Neural progenitor cell (in vitro differentiated cells): Measurements from ENCODE around the gene ZNF600. TPM values are rescaled to one million over a fixed set of nuclear protein-coding genes. Genes with fewer than 3 reads are reported as not detected.
"Not testable (repeated sequence)": the region's sequence is repeated elsewhere in the genome, so short reads cannot be mapped to it uniquely, and the experiment has no call there.

Experiments used
- DNase-seq: peaks from one replicate; pipeline ENCODE4 v3.0.0-alpha.2; 2016; ENCODE audit warnings: low spot score
- H2AFZ ChIP-seq: fragments of 200-600 bp; sonication (generic); replicated peaks from 2 replicates; pipeline ENCODE4 v1.6.1; 2016; ENCODE audit warnings: antibody characterized with exemption
- H3F3A ChIP-seq: fragments of 200-600 bp; sonication (generic); 2 replicates; pipeline ENCODE4 v1.6.1; 2016; ENCODE audit warnings: antibody characterized with exemption, low read depth
- H3K27ac ChIP-seq: fragments of 200-600 bp; sonication (generic); 2 replicates; pipeline ENCODE4 v1.5.1; 2016; ENCODE audit warnings: mild to moderate bottlenecking
- H3K27me3 ChIP-seq: fragments of 200-600 bp; sonication (generic); 2 replicates; pipeline ENCODE4 v1.6.1; 2016; ENCODE audit warnings: mild to moderate bottlenecking, moderate library complexity
- H3K36me3 ChIP-seq: fragments of 200-600 bp; sonication (generic); 2 replicates; pipeline ENCODE4 v1.5.1; 2016
- H3K4me1 ChIP-seq: fragments of 200-600 bp; sonication (generic); 2 replicates; pipeline ENCODE4 v1.6.1; 2016; ENCODE audit warnings: mixed run types
- H3K4me2 ChIP-seq: fragments of 200-600 bp; sonication (generic); 2 replicates; pipeline ENCODE4 v1.6.1; 2016
- H3K4me3 ChIP-seq: fragments of 200-600 bp; sonication (generic); 2 replicates; pipeline ENCODE4 v1.5.1; 2016
- H3K79me2 ChIP-seq: fragments of 200-600 bp; sonication (generic); 2 replicates; pipeline ENCODE4 v1.6.1; 2016; ENCODE audit warnings: low read depth
- H3K9ac ChIP-seq: fragments of 200-600 bp; sonication (generic); 2 replicates; pipeline ENCODE4 v1.6.1; 2016
- H3K9me3 ChIP-seq: fragments of 200-600 bp; sonication (generic); 2 replicates; pipeline ENCODE4 v1.5.1; 2016; ENCODE audit warnings: low read depth
- H4K20me1 ChIP-seq: fragments of 200-600 bp; sonication (generic); 2 replicates; pipeline ENCODE4 v1.6.1; 2016; ENCODE audit warnings: low read depth
- H3K27ac Mint-ChIP-seq: 3 replicates; pipeline ENCODE4 v1.8.0; 2021; ENCODE audit warnings: mixed read lengths
- H3K27me3 Mint-ChIP-seq: 2 replicates; pipeline ENCODE4 v1.8.0; 2022; ENCODE audit warnings: low read depth, mild to moderate bottlenecking, inconsistent platforms, moderate library complexity, mixed read lengths; ENCODE audit not compliant: insufficient read depth
- H3K36me3 Mint-ChIP-seq: 3 replicates; pipeline ENCODE4 v1.8.0; 2021; ENCODE audit warnings: mixed read lengths
- H3K4me1 Mint-ChIP-seq: 3 replicates; pipeline ENCODE4 v1.8.0; 2021; ENCODE audit warnings: mixed read lengths
- H3K4me3 Mint-ChIP-seq: 3 replicates; pipeline ENCODE4 v1.8.0; 2021; ENCODE audit warnings: mild to moderate bottlenecking, moderate library complexity, mixed read lengths
- H3K9me3 Mint-ChIP-seq: 3 replicates; pipeline ENCODE4 v1.8.0; 2020; ENCODE audit warnings: mixed read lengths
- CTCF ChIP-seq: fragments of 200-600 bp; sonication (generic); IDR thresholded peaks from 2 replicates; pipeline ENCODE4 v1.5.1; 2017; ENCODE audit warnings: antibody characterized with exemption, mild to moderate bottlenecking
- EZH2 ChIP-seq: fragments of 200-600 bp; sonication (generic); IDR thresholded peaks from 2 replicates; pipeline ENCODE4 v1.6.1; 2017; ENCODE audit warnings: antibody characterized with exemption, mild to moderate bottlenecking, moderate library complexity
- EZH2phosphoT487 ChIP-seq: fragments of 200-600 bp; sonication (generic); IDR thresholded peaks from 2 replicates; pipeline ENCODE4 v1.6.1; 2017; ENCODE audit warnings: antibody characterized with exemption
- total RNA-seq: library from RNA; depleted of rRNA; stranded (reverse); fragments of >200 nt; gene quantifications from 2 replicates; pipeline ENCODE4 v1.2.3, GENCODE V29; 2015; ENCODE audit warnings: low replicate concordance

Gene ZNF600
- total RNA-seq, 1 donor from 2014 or later, result 2.7 TPM

- no peak overlapping the region for H3K4me3 Mint-ChIP-seq
These were observed 7.8 kb downstream of the ZNF600 start for GRCh38 chr19:52778811-52779210.

GRCh38 chr19:52756447-52756846, 30.1 kb downstream of the ZNF600 start:
- peaks cover 26% of the 10 kb centered on the region for H3K9me3 Mint-ChIP-seq
- H3F3A ChIP-seq, H3K4me3 ChIP-seq, H3K4me1 ChIP-seq, H3K9me3 ChIP-seq, H3K4me3 Mint-ChIP-seq, H3K27me3 ChIP-seq, H3K4me2 ChIP-seq, H3K4me1 Mint-ChIP-seq, H3K36me3 Mint-ChIP-seq, H2AFZ ChIP-seq, DNase-seq, H3K27me3 Mint-ChIP-seq, H3K36me3 ChIP-seq, H3K27ac ChIP-seq, H3K79me2 ChIP-seq, H3K27ac Mint-ChIP-seq, H4K20me1 ChIP-seq, H3K9ac ChIP-seq: not testable (repeated sequence)

More at GRCh38 chr19:52778811-52779210, 7.8 kb downstream of the ZNF600 start:
- no peaks in the 10 kb centered on the region for H4K20me1 ChIP-seq
- H3K4me1 ChIP-seq, result no peaks in the 10 kb centered on the region
- H3K4me3 ChIP-seq, result no peak overlapping the region
- H3K9me3 Mint-ChIP-seq, result peaks cover 11% of the 10 kb centered on the region
- no peak overlapping the region for H3K9ac ChIP-seq
- no peak for DNase-seq
- peaks cover 5% of the 10 kb centered on the region for H3K36me3 Mint-ChIP-seq
- H3K27ac Mint-ChIP-seq, result no peak overlapping the region
- H3K27me3 Mint-ChIP-seq, result no peaks in the 10 kb centered on the region
- H3K79me2 ChIP-seq, result no peaks in the 10 kb centered on the region
- no peaks in the 10 kb centered on the region for H3K4me1 Mint-ChIP-seq
- H3F3A ChIP-seq, result no peaks in the 10 kb centered on the region
- no peak overlapping the region for H2AFZ ChIP-seq
- no peak overlapping the region for H3K27ac ChIP-seq
- H3K27me3 ChIP-seq, result no peaks in the 10 kb centered on the region
- no peaks in the 10 kb centered on the region for H3K36me3 ChIP-seq
- H3K4me2 ChIP-seq, result no peak overlapping the region
- no peaks in the 10 kb centered on the region for H3K9me3 ChIP-seq
- TF ChIP-seq EZH2phosphoT487 (no peak), CTCF (no peak), EZH2 (no peak)

GRCh38 chr19:52749780-52750179, 36.8 kb downstream of the ZNF600 start:
- Histone ChIP-seq H3K4me1 (no peaks in the 10 kb centered on the region), H3K9ac (no peak overlapping the region), H3K4me2 (no peak overlapping the region), H3K27me3 (no peaks in the 10 kb centered on the region), H3K9me3 (no peaks in the 10 kb centered on the region), H2AFZ (peak overlapping the region; percentile 50), H3K79me2 (no peaks in the 10 kb centered on the region), H3K36me3 (no peaks in the 10 kb centered on the region), H3K4me3 (no peak overlapping the region), H3K27ac (no peak overlapping the region), H4K20me1 (no peaks in the 10 kb centered on the region), H3F3A (no peaks in the 10 kb centered on the region)
- H3K27ac Mint-ChIP-seq, result no peak overlapping the region
- peaks cover 7% of the 10 kb centered on the region for H3K9me3 Mint-ChIP-seq
- H3K27me3 Mint-ChIP-seq, result peaks cover 6% of the 10 kb centered on the region
- no peaks in the 10 kb centered on the region for H3K4me1 Mint-ChIP-seq
- no peak for DNase-seq
- peaks cover 2% of the 10 kb centered on the region for H3K36me3 Mint-ChIP-seq
- no peak overlapping the region for H3K4me3 Mint-ChIP-seq
- TF ChIP-seq EZH2 (no peak), EZH2phosphoT487 (no peak), CTCF (no peak)

GRCh38 chr19:52748336-52748950, 38.1 kb downstream of the ZNF600 start:
- peak overlapping the region; percentile 25 for H3K4me3 ChIP-seq
- peak overlapping the region; percentile 92 for H2AFZ ChIP-seq
- H3K4me1 Mint-ChIP-seq, result no peaks in the 10 kb centered on the region
- H3K4me3 Mint-ChIP-seq, result no peak overlapping the region
- no peak overlapping the region for H3K27ac ChIP-seq
- no peaks in the 10 kb centered on the region for H3K27me3 ChIP-seq
- DNase-seq, result peak; percentile 73
- no peak overlapping the region for H3K9ac ChIP-seq
- H3K79me2 ChIP-seq, result no peaks in the 10 kb centered on the region
- no peaks in the 10 kb centered on the region for H4K20me1 ChIP-seq
- no peaks in the 10 kb centered on the region for H3K4me1 ChIP-seq
- TF ChIP-seq EZH2phosphoT487 (no peak), EZH2 (no peak), CTCF (peak; percentile 59)
- H3K9me3 Mint-ChIP-seq, result peaks cover 4% of the 10 kb centered on the region
- H3F3A ChIP-seq, result no peaks in the 10 kb centered on the region
- no peaks in the 10 kb centered on the region for H3K36me3 ChIP-seq
- no peaks in the 10 kb centered on the region for H3K36me3 Mint-ChIP-seq
- peaks cover 6% of the 10 kb centered on the region for H3K27me3 Mint-ChIP-seq
- no peak overlapping the region for H3K27ac Mint-ChIP-seq
- H3K4me2 ChIP-seq, result peak overlapping the region; percentile 52
- no peaks in the 10 kb centered on the region for H3K9me3 ChIP-seq

- not testable (repeated sequence) for H3K4me2 ChIP-seq, H3K4me1 Mint-ChIP-seq, H2AFZ ChIP-seq, H3K9ac ChIP-seq, H3K36me3 Mint-ChIP-seq, H3K4me3 Mint-ChIP-seq, H3K27ac ChIP-seq, H3K9me3 ChIP-seq, H3K4me3 ChIP-seq, H3K27ac Mint-ChIP-seq, H3K36me3 ChIP-seq, H3K79me2 ChIP-seq, H3K27me3 ChIP-seq, DNase-seq, H4K20me1 ChIP-seq, H3K27me3 Mint-ChIP-seq
- Histone ChIP-seq H3K4me1 (peaks cover 21% of the 10 kb centered on the region), H3F3A (peaks cover 11% of the 10 kb centered on the region)
- H3K9me3 Mint-ChIP-seq, result peaks cover 12% of the 10 kb centered on the region
These were observed 40.7 kb downstream of the ZNF600 start for GRCh38 chr19:52745919-52746318.
